HG03060 (cell line): ENCODE data around the gene SLC16A8.
"Not testable (repeated sequence)": the region's sequence is repeated elsewhere in the genome, so short reads cannot be mapped to it uniquely, and the experiment has no call there.

Experiments used
- ATAC-seq: cut with Tn5 transposase; IDR thresholded peaks from one replicate; pipeline ENCODE4 v1.9.1; 2021; ENCODE audit warnings: low read depth, moderate number of reproducible peaks; ENCODE audit not compliant: unreplicated experiment

The SLC16A8 gene

DNA sequence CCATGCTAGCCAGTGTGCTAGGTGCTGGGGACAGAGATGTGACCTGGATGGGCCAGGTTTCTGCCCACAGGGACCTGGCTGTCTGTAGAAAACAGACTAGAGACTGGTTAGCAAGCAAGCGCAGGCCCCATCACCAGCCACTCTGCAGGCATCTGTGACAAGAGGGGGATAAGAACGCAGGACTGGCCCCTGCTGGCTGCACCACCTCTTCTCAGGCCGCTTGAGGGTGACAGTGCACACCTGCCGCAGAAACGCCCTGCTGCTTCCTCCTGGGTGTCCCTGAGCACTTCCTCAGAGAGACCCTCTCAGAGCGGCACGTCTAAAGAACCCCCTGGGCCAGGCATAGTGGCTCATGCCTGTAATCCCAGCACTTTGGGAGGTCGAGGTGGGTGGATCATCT is 32.7 kb downstream of the SLC16A8 start:
- ATAC-seq = no peak

DNA sequence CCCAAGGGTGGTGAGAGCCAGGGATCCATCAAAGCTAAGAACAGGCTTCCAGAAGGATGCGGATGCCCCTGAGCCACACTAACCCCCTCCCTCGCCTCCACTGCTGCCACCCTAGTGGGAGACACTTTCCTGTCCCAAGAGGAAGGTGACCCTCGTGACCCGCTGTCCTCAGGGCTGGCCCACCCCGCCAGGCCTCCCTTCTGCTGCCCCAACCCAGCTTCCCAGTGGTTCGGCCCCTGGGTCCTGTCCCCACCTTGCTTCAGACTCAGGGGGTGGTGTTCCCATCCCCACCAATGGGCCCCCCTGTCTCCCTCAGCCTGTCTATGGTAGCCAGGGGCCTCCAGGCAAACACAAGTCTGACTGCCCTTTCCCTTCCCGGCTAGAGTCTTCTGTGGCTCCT is 33.3 kb downstream of the SLC16A8 start:
- no peak for ATAC-seq

DNA sequence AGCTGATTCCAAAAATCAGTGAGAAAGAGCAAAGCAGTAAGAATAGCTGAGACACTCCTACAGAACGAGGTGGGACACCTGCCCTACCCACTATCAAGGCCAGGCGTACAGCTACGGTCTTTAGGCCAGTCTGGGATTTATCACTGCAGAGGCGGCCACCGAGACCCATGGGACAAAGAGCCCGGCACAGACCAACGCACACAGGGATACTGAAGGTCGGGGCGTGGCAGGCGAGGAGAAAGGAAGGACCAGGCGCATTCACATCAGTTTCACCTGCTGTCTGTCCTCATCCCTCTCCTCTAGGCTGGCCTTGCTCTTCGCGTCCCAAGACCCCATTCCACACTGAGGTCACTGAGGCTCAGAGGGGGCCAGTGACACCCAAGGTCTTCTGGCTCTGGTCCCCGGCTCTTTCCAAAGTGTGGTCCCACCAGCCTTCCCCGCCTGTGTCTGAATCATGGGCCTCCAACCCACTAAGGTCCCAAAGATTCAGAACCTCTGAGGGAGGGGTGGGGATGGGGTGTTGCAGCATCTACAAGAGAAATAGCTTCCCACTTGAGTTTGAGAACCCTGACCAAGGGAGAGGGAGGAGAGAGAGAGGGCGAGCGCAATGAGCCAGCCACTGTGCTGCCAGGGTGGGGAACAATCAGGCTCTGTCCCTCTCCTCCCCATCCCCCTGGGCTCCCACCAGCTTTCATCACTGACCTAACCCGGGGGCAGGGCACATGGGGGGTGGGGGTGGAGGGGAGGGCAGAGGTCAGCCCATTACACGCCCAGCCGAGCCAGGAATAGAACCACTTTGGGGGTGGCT is 34.0 kb downstream of the SLC16A8 start:
- ATAC-seq = no peak

DNA sequence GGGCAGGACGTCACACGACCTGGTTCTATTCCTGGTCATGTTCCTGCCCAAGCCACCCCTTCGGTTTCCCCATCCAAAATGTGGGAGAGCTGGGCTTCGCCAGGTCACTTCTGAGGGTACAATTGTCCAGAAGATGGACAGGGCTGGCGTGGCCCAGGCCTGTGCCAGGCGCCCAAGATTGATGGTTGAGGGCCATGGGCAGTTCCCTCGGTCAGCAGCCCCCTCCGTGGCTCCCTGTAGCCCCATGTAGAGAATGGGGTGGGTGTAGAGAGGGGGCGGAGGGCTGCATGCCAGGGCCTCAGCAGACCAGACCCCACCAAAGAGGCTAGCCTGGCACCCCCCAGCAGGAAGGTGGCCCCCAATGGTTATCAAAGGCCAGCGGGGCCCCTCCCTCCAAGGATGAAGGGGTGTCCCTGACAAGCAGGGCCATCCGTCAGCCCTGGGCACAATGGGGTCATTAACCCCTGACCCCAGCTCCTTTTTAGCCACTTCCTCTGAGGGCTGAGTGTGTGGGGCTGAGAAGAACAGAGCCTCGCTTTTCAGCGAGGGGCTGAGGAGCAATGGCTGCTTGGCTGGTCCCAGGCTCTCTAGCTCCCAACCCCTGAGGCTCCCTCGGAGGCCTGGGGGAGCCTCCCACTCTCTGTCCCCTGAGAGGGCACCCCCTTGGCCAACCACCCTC is 37.8 kb downstream of the SLC16A8 start:
- no peak for ATAC-seq

DNA sequence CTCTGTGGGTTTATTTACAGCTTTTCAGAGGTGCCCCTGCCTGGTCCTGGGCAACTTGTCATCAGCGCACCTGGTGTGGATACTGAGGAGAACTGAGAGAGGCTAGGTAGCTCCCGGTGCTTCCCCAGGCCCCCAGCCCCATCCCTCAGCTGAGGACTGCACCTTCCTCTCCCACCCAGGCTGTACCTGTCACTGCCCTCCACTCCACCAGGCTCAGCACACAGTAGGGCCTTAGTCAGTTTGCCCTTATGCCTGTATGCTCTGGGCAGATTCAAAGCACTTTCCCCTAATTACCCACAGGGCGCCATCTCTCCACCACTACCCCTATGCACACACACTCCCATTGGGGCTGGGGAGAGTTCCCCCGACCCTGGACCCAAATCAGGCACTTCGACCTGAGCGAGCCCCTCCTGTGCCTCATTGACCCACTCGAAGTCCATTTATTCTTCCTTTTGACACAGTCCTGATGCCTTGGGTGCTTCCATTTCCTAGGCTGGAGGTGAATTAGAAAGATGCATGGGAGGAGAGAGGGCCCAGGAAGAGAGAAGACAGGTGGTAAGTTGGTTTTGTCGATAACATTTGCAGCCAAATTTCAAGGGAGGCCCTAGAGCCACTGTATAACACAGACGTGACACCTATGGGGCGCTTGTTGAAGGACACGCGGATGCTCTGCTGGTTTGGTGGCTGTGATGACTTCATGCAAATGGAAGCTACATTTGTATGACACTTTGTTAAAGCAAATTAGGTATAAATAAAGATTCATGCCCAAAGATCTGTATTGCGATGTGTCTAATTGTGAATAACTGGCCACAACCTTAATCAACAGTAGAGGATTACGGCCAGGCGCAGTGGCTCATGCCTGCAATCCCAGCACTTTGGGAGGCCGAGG is 40.6 kb downstream of the SLC16A8 start:
- ATAC-seq = no peak

DNA sequence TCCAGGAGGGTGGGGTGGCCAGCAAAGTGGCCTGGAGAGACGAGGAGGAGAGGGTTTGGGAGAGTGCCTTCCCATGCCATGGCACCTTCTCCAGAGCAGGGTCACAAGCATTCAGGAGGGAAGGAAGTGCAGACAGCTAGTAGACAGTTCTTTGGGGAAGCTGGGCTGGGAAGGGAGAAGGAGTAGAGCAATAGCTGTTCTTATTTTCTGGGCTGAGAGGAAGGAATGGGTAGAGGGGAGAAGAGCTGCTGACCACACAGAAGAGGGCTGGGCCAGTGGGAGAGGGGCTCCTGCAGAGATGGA is 41.5 kb downstream of the SLC16A8 start:
- ATAC-seq = no peak

DNA sequence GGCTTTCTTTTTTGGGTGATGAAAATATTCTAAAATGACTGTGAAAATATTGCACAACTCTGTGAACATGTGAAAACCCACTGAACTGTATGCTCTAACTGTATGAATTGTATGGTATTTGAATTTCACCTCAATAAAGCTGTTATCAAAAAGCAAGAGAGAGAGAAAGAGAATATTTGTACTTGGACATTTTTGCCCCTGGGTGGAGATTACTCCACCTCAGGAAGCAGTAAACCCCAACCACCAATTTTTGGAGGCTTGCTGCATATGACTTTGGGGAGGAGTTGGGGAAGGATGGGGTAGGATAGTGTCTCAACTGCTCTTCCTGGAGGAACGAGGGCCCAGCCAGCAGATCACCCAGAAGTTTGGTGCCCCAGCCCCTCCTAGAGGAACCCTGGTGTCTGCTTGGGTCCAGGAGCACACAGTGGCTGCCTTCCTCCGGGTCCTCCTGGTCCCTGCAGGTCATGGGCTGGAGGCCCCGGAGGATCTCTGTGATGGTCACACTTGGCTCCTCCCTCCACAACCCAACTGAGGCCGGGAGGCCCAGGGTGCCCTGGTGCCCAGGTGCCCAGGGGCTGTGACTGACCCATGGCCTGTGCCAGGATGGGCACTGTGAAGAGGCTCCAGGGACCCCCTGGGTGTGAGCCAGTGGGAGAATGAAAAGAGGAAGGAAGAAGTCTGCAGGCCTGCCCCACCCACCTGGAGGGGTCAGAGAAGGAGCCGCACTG is 42.1 kb downstream of the SLC16A8 start:
- no peak for ATAC-seq

DNA sequence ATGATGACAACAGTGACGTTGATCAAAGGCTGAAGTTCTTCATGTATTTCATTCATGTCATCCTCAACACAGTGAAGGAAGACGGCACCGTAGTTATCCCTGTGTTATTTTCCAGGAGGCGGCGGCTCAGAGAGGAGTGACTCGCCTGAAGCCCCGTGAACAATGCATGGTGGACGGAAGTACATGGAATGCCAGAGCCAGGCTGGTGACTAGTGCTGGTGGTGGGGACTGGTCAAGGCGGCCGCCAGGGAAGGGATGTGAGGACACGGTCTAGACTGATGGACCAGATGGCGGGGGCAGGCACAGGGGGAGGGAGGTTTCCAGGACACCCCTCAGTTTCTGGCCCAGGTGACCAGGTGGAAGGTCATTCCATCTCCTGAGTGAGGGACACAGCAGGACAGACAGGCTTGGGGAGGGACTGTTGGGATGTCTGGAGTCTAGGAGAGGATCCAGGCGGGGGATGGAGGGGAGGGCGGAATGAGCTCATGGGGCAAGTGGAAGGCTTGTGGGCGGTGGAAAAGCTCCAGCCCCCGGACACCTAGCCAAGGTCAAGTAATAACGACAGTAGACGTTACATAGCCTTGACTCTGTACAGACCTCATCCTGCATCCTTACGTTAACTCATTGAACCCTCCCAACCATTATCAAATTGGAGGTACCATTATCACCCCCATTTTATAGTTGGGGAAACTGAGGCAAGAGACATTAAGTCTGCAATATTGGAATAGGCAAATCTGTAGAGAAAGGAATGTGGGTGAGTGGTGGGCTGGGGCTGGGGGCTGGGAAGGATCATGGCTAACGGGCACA is 42.8 kb downstream of the SLC16A8 start:
- ATAC-seq = no peak

DNA sequence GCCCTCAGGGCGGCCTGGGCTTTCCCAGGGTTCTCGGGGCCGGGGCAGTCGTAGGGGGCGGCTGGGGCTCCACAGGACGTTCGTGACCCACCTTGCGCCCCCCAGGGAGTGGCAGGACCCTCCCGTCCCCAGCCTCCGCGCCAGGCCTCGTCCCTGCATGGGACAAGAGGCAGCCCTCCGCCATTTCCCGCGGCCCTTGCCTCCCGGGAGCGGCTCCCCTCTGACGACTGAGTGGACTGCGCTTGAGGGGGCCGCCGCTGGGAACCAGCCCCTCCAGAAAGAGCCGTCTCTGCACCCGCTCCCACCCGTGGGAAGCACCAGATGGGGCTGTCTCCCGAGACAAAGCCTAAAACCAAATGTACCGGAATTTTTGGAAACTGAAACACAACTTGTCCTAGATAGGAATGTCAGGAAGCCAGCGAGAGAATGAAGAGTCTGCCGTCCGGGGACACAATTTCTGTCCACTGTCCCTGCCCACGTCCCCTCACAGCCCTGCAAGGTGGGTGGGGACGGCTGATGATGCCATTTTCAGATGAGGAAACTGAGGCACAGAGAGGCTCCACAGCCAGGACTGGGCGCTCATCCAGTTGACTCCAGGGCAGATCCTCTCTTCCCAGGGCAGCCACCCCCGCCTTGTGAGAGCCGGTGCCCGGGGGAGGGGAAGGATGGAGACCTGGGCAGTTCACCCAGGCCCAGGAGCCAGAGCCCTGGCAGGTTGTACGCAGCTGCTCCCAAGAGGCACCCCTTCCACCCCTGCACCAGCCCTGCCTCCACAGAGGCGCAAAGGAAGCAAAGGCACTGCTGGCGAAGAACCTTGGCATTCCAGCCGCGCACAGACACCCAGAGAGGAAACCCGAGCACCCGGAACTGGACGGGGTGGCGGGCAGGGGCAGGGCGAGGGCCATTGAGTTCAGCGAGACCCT is 44.8 kb downstream of the SLC16A8 start:
- ATAC-seq = no peak

DNA sequence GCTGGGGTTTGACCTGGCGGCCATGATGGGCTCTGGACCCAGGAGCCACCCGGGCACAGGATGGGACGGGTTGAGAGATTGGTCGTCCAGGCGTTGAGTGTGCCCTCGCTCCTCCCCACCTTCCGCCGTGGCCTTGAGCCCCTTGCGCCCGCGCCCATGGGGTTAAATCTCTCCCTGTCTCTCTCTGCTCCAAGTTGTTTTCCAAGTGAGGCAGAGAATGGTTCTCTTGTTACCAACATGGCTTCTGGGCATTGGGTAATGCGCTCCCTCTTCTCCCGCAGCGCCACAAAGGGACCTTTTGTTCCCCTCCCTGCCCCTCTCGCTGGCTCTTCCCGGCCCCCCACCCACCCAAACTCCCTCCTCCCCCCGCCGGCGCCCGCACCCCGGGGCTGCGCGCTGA is 45.6 kb downstream of the SLC16A8 start:
- ATAC-seq = no peak

DNA sequence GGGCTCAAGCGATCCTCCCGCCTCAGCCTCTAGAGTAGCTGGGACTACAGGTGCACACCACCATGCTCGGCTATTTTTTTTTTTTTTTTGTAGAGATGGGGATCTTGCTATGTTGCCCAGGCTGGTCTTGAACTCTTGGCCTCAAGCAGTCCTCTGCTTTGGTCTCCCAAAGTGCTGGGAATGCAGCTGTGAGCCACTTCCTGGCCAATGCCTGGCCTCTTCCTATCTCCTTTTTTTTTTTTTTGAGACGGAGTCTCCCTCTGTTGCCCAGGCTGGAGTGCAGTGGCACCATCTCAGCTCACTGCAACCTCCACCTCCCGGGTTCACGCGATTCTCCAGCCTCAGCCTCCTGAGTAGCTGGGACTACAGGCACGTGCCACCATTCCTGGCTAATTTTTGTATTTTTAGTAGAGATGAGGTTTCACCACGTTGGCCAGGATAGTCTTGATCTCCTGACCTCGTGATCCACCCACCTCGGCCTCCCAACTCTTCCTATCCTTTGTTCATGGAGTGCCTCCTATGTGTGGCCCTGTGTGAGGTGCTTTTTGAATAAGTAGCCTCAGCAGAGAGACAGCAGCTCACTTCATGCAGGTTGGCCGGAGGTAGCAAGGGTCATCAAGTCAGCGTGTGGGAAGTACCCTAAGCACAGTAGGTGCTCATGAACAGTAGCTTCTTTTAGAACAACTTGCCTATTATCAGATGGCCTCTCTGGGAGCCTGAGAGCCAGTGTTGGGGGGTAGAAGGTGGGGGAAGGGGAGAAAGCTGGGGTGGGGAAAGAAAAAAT is 46.4 kb downstream of the SLC16A8 start:
- not testable (repeated sequence) for ATAC-seq

DNA sequence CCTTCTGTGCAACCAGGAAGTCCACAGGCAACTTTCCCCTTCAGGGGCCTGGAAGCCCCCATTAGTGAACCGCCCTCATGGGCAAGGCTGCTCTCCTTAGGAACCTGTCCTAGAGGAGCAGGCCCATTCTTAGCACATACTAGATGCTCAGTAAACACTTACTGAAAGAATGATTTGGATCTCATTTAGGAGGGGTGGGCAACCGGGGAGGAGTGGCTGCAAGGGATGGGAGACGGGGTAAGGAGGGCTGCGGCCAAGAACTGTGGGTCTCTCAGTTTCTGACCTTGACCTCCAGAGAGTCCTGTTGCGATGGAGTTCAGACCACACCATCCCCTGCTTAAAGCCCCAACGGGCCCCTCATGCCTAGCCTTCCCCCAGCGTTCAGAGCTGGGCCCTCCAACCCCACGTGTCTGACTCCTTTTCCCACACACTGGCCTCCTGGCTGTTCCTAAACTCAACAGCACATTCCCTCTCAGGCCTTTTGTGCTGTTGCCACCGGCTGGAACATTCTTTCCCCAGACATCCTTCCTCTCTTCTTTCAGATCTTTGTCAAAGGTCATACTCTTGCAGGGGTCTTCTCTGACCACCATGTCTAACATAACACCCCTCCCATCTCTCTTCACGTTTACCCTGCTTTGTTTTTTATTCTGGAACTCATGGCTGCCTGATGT is 47.5 kb downstream of the SLC16A8 start:
- ATAC-seq = no peak

DNA sequence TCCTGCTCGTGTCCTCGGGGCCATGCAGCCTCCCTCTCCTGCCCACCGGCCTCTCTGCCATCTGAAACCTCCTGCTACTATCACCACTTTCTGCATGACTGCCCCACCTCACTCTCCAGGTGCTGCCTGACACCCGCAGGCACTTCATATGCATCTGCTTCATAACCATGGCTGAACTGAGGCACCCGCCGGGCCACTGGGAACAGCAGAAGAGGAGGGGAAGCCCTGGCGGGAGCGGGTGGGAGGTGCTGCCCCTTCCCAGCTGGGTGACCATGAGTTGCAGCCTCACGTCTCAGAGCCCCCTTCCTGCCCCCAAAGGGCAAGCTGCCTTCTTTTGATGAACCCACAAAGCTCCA is 48.5 kb downstream of the SLC16A8 start:
- ATAC-seq = no peak

DNA sequence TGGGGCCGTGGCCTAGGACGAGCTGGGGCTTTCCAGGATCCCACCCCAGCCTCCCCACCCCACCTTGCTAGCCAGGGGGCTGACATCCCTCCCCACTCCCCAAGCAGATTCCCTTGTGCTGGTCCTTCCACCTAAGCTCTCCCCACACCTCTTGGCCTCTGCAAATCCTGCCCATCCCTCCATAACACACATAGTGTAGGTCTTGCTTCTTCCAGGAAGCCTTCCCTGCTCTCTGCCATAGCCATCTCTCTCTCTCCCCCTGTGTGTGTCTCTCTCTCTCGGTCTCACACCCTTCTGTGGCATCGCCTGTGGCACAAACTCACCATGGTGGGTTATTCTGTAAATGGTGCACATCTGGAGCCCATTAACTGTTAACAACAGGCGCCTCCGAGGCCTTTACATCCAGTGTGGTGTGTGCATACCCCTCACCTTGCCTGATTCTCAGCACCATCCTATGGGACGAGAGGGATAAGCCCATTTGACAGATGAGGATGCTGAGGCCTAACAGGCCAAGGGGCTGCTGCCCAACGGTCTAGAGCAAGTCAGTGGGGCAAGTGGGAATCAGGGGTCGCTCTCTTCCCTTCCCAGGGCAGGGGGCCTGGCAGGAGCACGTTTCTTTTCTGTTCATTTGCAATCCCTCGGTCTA is 49.0 kb downstream of the SLC16A8 start:
- no peak for ATAC-seq

DNA sequence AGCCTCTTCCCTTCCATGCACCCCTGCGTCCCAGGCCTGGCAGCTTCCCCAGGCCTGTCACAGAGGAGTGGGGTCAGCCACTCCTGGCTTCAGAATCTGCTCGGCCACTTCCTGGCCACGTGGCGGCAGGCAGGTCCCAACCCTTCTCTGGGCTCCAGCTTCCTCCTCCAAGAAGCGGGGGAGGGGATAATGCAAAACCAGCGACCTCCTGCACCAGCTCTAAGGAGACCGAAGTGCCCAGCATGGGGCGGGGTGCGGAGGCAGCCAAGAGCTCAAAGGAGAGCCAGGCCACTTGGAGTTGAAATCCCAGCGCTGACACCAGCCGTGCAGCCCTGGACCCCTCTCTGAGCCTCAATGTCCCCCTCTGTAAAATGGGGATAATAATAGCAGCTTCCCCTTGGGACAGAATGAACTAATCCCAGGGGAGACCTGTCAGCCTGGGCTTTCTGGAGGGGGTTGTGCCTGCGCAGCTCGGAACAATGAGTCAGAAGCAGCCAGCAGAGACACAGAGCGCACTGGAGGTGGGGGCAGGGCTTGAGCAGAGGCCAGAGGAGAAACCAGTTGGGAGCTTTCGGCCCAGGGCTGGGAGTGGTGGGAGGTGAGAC is 49.6 kb downstream of the SLC16A8 start:
- ATAC-seq = no peak

DNA sequence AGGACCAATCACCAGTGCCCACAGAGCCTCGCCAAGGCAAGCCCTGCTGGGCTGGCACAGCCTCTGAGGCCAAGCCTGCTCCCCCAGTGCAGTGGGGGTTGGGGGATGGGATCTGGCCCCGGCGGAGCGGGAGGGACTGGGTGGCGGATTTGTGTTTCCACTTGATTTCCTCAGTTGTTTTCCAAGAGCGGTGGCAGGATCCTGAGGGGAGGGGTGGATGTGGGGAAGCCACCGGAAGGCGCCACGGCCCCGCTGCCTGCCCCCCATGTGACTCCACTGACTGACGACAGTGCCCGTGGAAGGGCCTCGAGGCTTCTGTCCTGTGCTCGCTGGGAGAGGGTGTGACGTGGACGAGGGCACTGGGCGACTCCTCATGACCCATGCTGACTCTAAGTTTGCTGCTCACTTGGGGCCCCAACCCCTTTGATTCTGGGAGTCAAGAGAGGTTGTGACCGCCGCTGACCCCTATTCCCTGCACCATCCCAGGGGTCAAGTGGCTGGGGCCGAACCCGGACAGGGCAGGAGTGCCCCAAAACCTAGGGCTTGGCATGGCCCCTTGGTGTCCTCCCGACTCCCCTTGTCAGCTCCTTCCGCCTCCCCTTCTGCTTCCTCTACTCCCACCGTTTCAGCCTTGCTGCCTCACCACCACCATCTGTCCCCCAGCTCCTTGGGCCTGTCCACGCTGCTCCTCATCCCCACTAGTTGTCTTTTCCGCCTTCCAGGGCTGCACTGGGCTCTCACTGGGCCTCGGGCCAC is 50.3 kb downstream of the SLC16A8 start:
- no peak for ATAC-seq
